HG03139 (cell line): Measurements from ENCODE around the gene WHRN.

Experiments used
- ATAC-seq: cut with Tn5 transposase; IDR thresholded peaks from one replicate; pipeline ENCODE4 v1.9.1; 2021; ENCODE audit not compliant: unreplicated experiment

The WHRN gene

DNA sequence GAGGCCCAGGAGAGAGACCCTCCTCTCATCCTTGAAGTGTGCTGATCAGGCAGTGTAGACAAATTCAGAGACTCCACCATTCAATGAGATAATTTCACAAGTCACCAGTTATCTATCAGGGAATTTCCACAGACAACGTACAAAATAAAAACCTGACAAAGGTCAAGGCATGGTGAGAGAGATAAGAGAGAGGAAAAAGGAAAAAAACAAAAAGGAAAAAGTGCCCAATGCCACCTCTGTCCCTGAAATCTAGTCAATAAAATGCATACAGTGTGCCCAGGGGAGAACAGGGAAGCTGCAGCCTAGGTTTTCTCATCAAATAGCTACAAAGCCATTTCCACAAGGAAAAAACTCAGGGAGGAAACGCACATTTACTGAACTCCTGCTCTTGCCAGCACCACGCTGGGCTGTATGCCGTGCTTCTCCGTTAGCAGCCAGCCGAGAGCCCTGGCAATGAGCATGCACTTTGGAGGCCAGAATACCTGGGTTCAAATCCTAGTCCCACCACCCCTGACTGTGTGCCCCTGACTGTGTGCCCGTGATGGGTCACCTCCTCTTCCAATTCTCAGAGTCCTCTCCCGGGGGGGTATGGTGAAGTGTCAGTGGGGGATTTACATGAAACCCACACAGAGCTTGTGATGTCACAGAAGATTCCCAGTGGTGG lies 11.6 kb downstream of the WHRN start:
- ATAC-seq, result no peak

DNA sequence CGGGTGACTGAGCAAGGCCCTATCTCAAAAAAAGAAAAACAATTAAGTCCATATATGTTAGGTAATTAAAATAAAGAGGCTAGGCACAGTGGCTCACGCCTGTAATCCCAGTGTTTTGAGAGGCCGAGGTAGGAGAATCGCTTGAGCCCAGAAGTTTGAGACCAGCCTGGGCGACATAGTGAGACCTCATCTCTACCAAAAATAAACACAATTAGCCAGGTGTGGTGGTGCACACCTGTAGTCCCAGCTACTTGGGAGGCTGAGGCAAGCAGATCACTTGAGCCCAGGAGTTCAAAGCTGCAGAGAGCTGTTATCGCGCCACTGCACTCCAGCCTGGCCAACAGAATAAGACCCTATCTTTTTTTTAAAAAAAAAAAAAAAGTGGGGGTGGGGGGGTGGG lies 12.3 kb downstream of the WHRN start:
- ATAC-seq, result no peak

- ATAC-seq, result no peak
Measured at GRCh38 chr9:114491430-114492003, 13.8 kb downstream of the WHRN start.

DNA sequence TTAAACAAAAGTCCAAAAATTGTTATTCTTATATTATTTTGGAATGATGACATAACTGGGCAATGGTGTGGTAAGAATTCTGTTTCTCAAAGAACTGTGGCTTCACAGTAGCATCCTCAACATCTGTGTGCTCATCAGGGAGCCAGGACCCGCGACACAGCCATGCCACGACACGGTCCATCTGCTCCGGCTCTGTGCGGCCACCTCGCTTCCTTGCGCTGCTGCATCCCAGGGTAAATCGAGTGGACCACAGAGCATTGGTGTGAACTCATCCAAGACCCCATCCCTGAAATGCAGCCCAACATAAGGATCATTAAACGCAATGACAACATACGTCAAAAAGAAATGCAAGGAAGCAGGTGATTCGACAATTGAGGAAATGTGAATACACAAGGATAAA lies 15.3 kb downstream of the WHRN start:
- ATAC-seq, result no peak

DNA sequence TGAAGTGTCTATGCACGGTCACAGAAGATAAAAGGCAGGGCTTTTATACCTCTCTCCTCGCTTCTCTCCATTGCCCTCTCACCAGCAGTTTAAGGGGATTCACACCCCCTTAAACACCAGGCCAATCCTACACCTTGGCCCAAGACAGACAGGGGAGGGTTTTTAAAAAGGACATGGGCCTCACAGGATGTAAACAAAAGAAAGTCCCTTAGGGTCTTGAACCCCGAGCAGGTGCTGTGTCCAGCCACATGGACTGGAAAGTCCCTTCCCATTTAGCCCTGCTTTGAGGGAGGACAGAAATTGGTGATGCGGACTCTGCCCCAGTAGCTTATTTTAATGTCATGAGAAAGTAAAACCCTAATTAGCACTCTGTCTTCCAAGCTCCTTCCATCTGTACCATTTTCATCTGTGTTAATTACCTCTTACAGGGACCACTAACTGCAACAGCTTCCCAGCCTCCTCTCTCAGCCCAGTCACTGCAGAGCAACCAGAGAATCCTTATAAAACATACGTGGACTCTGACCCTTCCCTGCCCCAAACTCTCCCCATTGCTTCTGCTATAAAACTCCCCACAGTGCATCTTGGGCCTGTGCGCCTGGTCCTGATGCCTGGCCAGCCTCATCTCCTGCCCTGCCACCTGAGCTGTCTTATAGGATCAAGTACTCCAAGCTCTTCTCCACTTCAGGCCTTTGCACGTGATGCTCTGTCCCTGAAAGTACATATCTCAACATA lies 16.7 kb downstream of the WHRN start:
- ATAC-seq, result no peak

GRCh38 chr9:114487607-114488300 lies 17.5 kb downstream of the WHRN start:
- peak; percentile 76 for ATAC-seq

DNA sequence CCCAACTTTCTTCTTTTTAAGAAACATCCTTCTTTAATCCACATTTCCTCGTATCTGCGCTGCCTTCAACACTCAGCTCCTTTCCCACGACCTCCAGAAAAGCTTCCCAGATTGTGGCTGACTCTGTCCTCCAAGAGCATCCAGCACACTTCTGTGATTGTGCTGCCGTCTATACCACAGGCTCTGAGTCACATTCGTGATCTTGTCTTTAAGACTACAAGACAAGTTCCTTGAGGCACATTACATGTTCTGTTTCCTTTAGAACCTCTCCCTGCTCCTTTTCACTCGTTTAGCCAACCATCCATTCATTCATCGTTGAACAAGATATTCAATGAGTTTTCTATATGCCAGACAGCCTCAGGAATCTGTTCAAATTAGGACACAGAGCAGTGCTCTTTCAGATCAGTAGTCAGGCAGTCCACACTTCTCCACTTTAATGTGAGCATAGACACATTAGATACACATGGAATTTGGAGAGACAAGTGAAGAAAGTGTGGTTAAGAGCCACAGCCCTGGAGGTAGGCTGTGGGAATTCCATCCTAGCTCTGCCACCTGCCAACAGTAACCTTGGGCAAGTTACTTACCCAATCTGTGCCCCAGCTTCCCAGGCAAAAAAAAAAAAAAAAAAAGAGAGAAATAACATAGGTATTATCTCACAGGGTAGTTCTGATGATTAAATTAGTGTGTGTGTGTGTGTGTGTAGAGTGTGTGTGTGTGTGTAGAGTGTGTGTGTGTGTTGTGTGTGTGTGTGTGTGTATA lies 18.9 kb downstream of the WHRN start:
- ATAC-seq, result no peak

DNA sequence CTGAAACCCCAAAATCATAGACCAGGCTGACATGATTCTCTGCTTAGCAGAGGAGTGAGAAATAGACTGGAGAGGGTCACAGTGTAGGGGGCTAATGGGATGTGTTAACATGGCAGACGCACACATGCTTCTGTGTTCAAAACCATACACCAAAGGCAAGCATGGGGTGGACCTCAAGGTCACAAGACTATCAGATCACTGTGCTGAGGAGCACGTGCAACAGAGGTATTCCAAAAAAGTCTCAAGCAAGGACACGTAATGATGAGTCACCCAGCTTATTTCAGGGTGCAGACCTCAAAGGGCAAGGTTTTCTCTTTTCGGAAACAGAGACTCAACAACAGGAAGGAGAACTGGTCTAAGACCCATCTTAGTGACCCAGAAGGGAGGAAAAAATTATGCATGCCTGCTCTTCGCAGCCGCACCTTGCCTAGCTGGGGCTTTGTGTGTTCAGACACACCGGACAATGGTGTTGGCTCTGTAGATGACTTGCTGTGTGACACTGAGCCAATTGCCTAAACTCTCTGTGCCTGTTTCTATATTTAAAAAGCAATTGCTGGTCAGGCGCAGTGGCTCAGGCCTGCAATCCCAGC lies 20.3 kb downstream of the WHRN start:
- peak; percentile 43 for ATAC-seq

- no peak for ATAC-seq
Measured at GRCh38 chr9:114484215-114484853, 20.9 kb downstream of the WHRN start.

DNA sequence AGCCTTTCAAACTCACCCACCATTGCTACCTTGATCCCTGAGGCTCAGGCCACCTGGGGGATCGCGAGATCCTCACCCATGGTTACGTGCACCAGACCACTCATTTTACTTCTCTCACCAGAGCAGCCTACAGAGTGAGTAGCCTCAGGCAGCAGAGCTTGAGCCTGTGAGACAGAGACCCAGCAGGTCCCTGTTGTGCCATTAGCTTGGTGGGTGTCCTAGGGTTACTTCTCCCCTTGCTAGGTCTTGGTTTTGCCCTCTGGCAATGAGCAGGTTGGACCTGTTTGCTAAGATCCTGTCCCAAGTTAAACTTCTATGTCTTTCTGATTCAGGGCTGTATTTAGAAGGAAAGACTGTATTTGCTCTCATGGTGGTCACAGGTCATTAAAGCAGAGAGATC lies 21.8 kb downstream of the WHRN start:
- ATAC-seq, result no peak

- ATAC-seq, result no peak
Measured at GRCh38 chr9:114482593-114482992, 22.7 kb downstream of the WHRN start.

GRCh38 chr9:114481789-114482188 lies 23.5 kb downstream of the WHRN start:
- ATAC-seq, result no peak

DNA sequence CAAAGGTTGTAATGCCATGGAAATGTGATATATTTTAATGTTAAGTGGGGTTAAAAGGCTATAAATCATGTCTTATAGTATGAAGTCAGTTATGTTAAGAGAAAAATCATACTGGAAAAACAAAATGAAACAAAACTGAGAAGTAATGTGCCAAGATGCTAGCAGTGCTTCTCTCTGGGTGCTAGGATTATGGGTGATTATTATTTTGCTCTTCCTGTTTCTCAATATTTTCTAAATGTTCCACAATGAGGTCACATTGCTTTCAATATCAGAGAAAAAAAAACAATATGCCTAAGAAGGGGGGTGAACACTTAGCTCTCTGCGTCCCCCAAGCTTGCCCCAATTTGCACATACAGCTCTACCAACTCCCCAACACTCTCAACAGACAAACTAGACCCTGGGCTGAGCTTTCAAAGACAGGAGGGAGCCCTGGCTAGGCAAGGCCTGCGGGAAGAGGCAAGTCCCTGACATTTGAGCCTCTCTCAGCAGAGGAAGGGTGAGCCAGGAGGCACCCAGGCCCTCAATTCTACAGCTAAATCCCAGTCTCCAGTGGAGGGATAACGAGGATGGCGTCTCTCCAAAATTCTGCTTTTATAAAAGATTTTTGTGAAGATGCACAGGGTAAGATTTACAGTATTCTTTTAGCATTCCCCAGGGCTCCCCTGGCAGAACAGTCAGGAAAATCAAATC lies 24.4 kb downstream of the WHRN start:
- no peak for ATAC-seq

DNA sequence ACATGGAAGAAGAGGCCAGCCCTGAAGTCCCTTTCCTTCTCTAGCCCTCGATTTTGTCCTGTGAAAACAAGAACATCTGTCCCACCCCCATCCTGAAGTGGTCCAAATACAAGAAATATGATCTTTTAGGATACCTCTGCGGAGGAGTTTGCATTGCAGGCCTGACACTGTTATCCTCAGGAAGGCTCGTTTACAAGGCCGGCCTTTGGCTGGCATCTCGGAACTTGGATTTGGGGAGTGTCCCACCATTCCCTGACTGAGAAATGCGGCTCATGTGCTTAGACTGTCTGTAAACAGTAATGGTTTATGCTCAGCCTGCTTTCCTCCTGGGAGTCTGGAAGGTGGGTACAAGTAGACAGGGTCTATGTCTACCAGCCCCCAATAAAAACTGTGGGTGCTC lies 26.4 kb downstream of the WHRN start:
- no peak for ATAC-seq

GRCh38 chr9:114478459-114478858 lies 26.8 kb downstream of the WHRN start:
- ATAC-seq, result no peak

- no peak for ATAC-seq
Measured at GRCh38 chr9:114477642-114478041, 27.6 kb downstream of the WHRN start.

- no peak for ATAC-seq
Measured at GRCh38 chr9:114476891-114477469, 28.3 kb downstream of the WHRN start.

GRCh38 chr9:114475412-114476135 lies 29.7 kb downstream of the WHRN start:
- no peak for ATAC-seq

- no peak for ATAC-seq
Measured at GRCh38 chr9:114474425-114474824, 30.8 kb downstream of the WHRN start.
